ENCODE data around the gene ANKRD12.
"Not testable (repeated sequence)": the region's sequence is repeated elsewhere in the genome, so short reads cannot be mapped to it uniquely, and the experiment has no call there.

ANKRD12 gene

GRCh38 chr18:9263264-9263663, 126.7 kb downstream of the ANKRD12 start:
- no peak overlapping the region for H2AFZ ChIP-seq (ENCODE audit: low read depth, low read length)
- no peak overlapping the region for H3K4me2 ChIP-seq (ENCODE audit: low read length)
- H3K36me3 ChIP-seq (replicated peaks; ENCODE audit: low read depth, low read length) = peaks cover 36% of the 10 kb centered on the region
- H4K20me1 ChIP-seq (ENCODE audit: insufficient read depth, low read length) = no peaks in the 10 kb centered on the region
- TF ChIP-seq CTCF (IDR thresholded peaks at IDR 0.05; ENCODE audit: low read depth, low read length) (no peak), EZH2phosphoT487 (IDR thresholded peaks at IDR 0.05; ENCODE audit: low read depth) (no peak)
- H3K9ac ChIP-seq (ENCODE audit: low read length) = no peak overlapping the region
- H3K4me1 ChIP-seq (ENCODE audit: low read length) = no peaks in the 10 kb centered on the region
- H3K79me2 ChIP-seq (ENCODE audit: low read length) = no peaks in the 10 kb centered on the region
- no peak overlapping the region for H3K27ac ChIP-seq (ENCODE audit: low read length)
- H3K9me3 ChIP-seq (ENCODE audit: insufficient read depth, low read length) = no peaks in the 10 kb centered on the region
- no peaks in the 10 kb centered on the region for H3K27me3 ChIP-seq (ENCODE audit: low read depth, low read length)
- no peak overlapping the region for H3K4me3 ChIP-seq (ENCODE audit: low read length)

DNA sequence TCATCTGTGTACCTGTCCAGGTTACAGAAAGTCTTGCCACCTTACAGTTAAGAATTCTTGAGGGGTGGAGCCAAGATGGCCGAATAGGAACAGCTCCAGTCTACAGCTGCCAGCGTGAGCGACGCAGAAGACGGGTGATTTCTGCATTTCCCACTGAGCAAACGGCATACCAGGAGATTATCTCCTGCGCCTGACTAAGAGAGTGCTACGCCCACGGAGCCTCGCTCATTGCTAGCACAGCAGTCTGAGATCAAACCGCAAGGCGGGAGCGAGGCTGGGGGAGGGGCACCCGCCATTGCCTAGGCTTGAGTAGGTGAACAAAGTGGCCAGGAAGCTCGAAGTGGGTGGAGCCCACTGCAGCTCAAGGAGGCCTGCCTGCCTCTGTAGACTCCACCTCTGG, 128.2 kb downstream of the ANKRD12 start:
- not testable (repeated sequence) for H3K4me3 ChIP-seq (ENCODE audit: low read length); H3K9ac ChIP-seq (ENCODE audit: low read length)

DNA sequence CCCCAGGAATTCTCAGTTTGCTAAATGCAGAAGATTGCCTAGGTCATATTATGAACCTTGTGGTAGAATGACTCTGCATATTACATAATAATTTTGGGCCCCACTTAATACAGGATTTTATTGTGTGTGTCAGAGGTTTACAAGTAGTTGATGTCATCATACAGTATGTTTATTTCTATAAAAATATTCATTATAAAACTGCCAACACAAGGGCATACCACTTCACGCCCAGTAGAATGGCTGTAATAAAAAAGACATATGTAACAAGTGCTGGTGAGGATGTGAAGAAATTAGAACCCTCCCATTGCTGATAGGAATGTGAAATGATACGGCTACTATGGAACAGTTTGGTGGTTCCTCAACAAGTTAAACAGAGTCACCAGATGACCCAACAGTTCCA, 136.6 kb downstream of the ANKRD12 start:
- Histone ChIP-seq H3K9me3 (ENCODE audit: insufficient read depth, low read length) (no peaks in the 10 kb centered on the region), H3K79me2 (ENCODE audit: low read length) (no peaks in the 10 kb centered on the region), H3K4me1 (ENCODE audit: low read length) (no peaks in the 10 kb centered on the region), H3K36me3 (replicated peaks; ENCODE audit: low read depth, low read length) (peaks cover 46% of the 10 kb centered on the region), H2AFZ (ENCODE audit: low read depth, low read length) (no peak overlapping the region), H3K9ac (ENCODE audit: low read length) (no peak overlapping the region), H3K4me3 (ENCODE audit: low read length) (no peak overlapping the region), H3K27me3 (ENCODE audit: low read depth, low read length) (no peaks in the 10 kb centered on the region), H3K27ac (ENCODE audit: low read length) (no peak overlapping the region), H3K4me2 (ENCODE audit: low read length) (no peak overlapping the region), H4K20me1 (ENCODE audit: insufficient read depth, low read length) (no peaks in the 10 kb centered on the region)
- no peak for TF ChIP-seq EZH2phosphoT487 (IDR thresholded peaks at IDR 0.05; ENCODE audit: low read depth)
- no peak for TF ChIP-seq CTCF (IDR thresholded peaks at IDR 0.05; ENCODE audit: low read depth, low read length)

More for the DNA sequence above, 128.2 kb downstream of the ANKRD12 start:
- H2AFZ ChIP-seq (ENCODE audit: low read depth, low read length); H3K79me2 ChIP-seq (ENCODE audit: low read length); H3K9me3 ChIP-seq (ENCODE audit: insufficient read depth, low read length); H3K27me3 ChIP-seq (ENCODE audit: low read depth, low read length); H3K4me2 ChIP-seq (ENCODE audit: low read length); H3K27ac ChIP-seq (ENCODE audit: low read length); H4K20me1 ChIP-seq (ENCODE audit: insufficient read depth, low read length); H3K4me1 ChIP-seq (ENCODE audit: low read length): not testable (repeated sequence)
- peaks cover 21% of the 10 kb centered on the region for H3K36me3 ChIP-seq (replicated peaks; ENCODE audit: low read depth, low read length)

GRCh38 chr18:9275890-9276289, 139.3 kb downstream of the ANKRD12 start:
- no peaks in the 10 kb centered on the region for H3K9me3 ChIP-seq (ENCODE audit: insufficient read depth, low read length)
- H3K4me1 ChIP-seq (ENCODE audit: low read length) = no peaks in the 10 kb centered on the region
- no peak overlapping the region for H3K27ac ChIP-seq (ENCODE audit: low read length)
- no peak overlapping the region for H3K9ac ChIP-seq (ENCODE audit: low read length)
- H3K36me3 ChIP-seq (replicated peaks; ENCODE audit: low read depth, low read length) = peaks cover 48% of the 10 kb centered on the region
- TF ChIP-seq CTCF (IDR thresholded peaks at IDR 0.05; ENCODE audit: low read depth, low read length) (no peak), EZH2phosphoT487 (IDR thresholded peaks at IDR 0.05; ENCODE audit: low read depth) (no peak)
- no peak overlapping the region for H2AFZ ChIP-seq (ENCODE audit: low read depth, low read length)
- H4K20me1 ChIP-seq (ENCODE audit: insufficient read depth, low read length) = no peaks in the 10 kb centered on the region
- no peaks in the 10 kb centered on the region for H3K27me3 ChIP-seq (ENCODE audit: low read depth, low read length)
- no peak overlapping the region for H3K4me2 ChIP-seq (ENCODE audit: low read length)
- no peak overlapping the region for H3K4me3 ChIP-seq (ENCODE audit: low read length)
- no peaks in the 10 kb centered on the region for H3K79me2 ChIP-seq (ENCODE audit: low read length)

DNA sequence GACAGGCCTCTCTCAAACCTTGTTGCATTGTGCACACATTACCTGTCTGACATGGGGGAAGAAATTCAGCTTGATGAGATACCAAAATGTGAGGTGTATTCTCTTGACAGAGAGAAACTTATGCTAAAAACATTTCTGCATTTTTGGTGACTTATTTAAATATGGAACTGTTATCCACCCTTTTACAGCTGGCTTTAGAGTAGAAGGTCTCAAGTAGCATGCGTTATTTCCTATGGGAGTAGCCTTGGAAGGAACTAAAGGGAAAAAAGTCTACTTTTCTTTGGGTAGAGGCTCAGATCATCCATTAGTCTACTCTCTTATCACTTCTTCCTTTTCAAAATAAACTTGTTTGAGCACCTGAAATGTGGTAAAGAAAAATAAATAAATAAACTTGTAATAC, 141.4 kb downstream of the ANKRD12 start:
- H3K9ac ChIP-seq (ENCODE audit: low read length) = no peak overlapping the region
- no peak overlapping the region for H2AFZ ChIP-seq (ENCODE audit: low read depth, low read length)
- TF ChIP-seq EZH2phosphoT487 (IDR thresholded peaks at IDR 0.05; ENCODE audit: low read depth) = no peak
- no peak for TF ChIP-seq CTCF (IDR thresholded peaks at IDR 0.05; ENCODE audit: low read depth, low read length)
- H3K4me1 ChIP-seq (ENCODE audit: low read length) = no peaks in the 10 kb centered on the region
- H4K20me1 ChIP-seq (ENCODE audit: insufficient read depth, low read length) = no peaks in the 10 kb centered on the region
- no peak overlapping the region for H3K4me3 ChIP-seq (ENCODE audit: low read length)
- no peak overlapping the region for H3K4me2 ChIP-seq (ENCODE audit: low read length)
- H3K9me3 ChIP-seq (ENCODE audit: insufficient read depth, low read length) = no peaks in the 10 kb centered on the region
- no peak overlapping the region for H3K27ac ChIP-seq (ENCODE audit: low read length)
- H3K27me3 ChIP-seq (ENCODE audit: low read depth, low read length) = no peaks in the 10 kb centered on the region
- peaks cover 47% of the 10 kb centered on the region for H3K36me3 ChIP-seq (replicated peaks; ENCODE audit: low read depth, low read length)
- H3K79me2 ChIP-seq (ENCODE audit: low read length) = no peaks in the 10 kb centered on the region
